ENCODE results near the gene SUCLG2. TPM values are rescaled to one million over a fixed set of nuclear protein-coding genes. Genes with fewer than 3 reads are reported as not detected.

SUCLG2 gene
- total RNA-seq, 1 donor, result 56.8 TPM

- Histone ChIP-seq H3K4me1 (ENCODE audit: insufficient read depth, low read length) (no peaks in the 10 kb centered on the region), H3K4me3 (ENCODE audit: insufficient read depth, low read length) (no peak overlapping the region), H3K36me3 (ENCODE audit: insufficient read depth, low read length) (no peaks in the 10 kb centered on the region), H3K9me3 (ENCODE audit: low read depth, low read length) (no peaks in the 10 kb centered on the region), H3K79me2 (ENCODE audit: insufficient read depth, low read length) (peaks cover 6% of the 10 kb centered on the region), H3K27ac (ENCODE audit: low read depth, low read length) (no peak overlapping the region), H3K27me3 (ENCODE audit: insufficient read depth, low read length) (no peaks in the 10 kb centered on the region), H4K20me1 (ENCODE audit: insufficient read depth, low read length) (peaks cover 7% of the 10 kb centered on the region), H2AFZ (ENCODE audit: low read length) (no peak overlapping the region), H3K4me2 (ENCODE audit: insufficient read depth, low read length) (no peak overlapping the region)
- no peak for DNase-seq (ENCODE audit: insufficient read length, low spot score, missing footprints)
- TF ChIP-seq CTCF (IDR thresholded peaks at IDR 0.05; ENCODE audit: extremely low read depth, low read depth, low read length), result no peak
Observed at GRCh38 chr3:67559029-67559605, 95.3 kb downstream of the SUCLG2 start.

- H3K27me3 ChIP-seq (ENCODE audit: insufficient read depth, low read length), result no peaks in the 10 kb centered on the region
- H3K9me3 ChIP-seq (ENCODE audit: low read depth, low read length), result no peaks in the 10 kb centered on the region
- peaks cover 6% of the 10 kb centered on the region for H3K79me2 ChIP-seq (ENCODE audit: insufficient read depth, low read length)
- H3K27ac ChIP-seq (ENCODE audit: low read depth, low read length), result no peak overlapping the region
- H3K4me1 ChIP-seq (ENCODE audit: insufficient read depth, low read length), result no peaks in the 10 kb centered on the region
- no peak overlapping the region for H3K4me2 ChIP-seq (ENCODE audit: insufficient read depth, low read length)
- H3K4me3 ChIP-seq (ENCODE audit: insufficient read depth, low read length), result no peak overlapping the region
- no peak for TF ChIP-seq CTCF (IDR thresholded peaks at IDR 0.05; ENCODE audit: extremely low read depth, low read depth, low read length)
- no peak for DNase-seq (ENCODE audit: insufficient read length, low spot score, missing footprints)
- peaks cover 7% of the 10 kb centered on the region for H4K20me1 ChIP-seq (ENCODE audit: insufficient read depth, low read length)
- H3K36me3 ChIP-seq (ENCODE audit: insufficient read depth, low read length), result no peaks in the 10 kb centered on the region
- H2AFZ ChIP-seq (ENCODE audit: low read length), result no peak overlapping the region
Observed at GRCh38 chr3:67558426-67558825, 96.0 kb downstream of the SUCLG2 start.

DNA sequence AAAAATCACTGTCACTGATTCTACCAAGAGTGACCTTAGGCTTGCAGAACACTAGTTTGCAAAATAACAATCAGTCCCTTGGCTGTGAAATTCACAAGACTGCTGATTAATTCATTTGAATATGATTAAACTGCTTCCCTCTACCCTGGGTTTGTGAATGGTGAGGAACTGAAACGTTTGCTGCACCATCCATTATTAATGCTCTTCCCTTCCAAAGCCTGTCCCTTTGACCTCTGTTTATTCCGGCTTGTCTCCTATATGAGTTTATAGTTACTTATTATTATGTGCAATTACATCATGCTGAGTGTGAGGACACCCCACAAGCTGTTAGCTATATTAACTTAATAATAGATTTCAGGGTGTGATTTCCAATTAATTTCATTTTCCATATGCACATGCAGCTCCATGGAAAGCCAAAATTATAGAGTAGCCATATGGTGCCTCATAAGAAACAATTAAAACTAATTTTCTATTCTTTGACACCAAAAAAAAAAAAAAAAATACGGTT is 96.5 kb downstream of the SUCLG2 start:
- TF ChIP-seq CTCF (IDR thresholded peaks at IDR 0.05; ENCODE audit: extremely low read depth, low read depth, low read length), result no peak
- H3K4me3 ChIP-seq (ENCODE audit: insufficient read depth, low read length), result no peak overlapping the region
- peaks cover 8% of the 10 kb centered on the region for H3K79me2 ChIP-seq (ENCODE audit: insufficient read depth, low read length)

GRCh38 chr3:67551361-67552016 is 102.9 kb downstream of the SUCLG2 start:
- no peak overlapping the region for H3K27ac ChIP-seq (ENCODE audit: low read depth, low read length)
- H3K4me3 ChIP-seq (ENCODE audit: insufficient read depth, low read length), result no peak overlapping the region
- peaks cover 4% of the 10 kb centered on the region for H3K79me2 ChIP-seq (ENCODE audit: insufficient read depth, low read length)
- H3K27me3 ChIP-seq (ENCODE audit: insufficient read depth, low read length), result no peaks in the 10 kb centered on the region
- no peak overlapping the region for H3K4me2 ChIP-seq (ENCODE audit: insufficient read depth, low read length)
- no peaks in the 10 kb centered on the region for H3K36me3 ChIP-seq (ENCODE audit: insufficient read depth, low read length)
- no peaks in the 10 kb centered on the region for H3K9me3 ChIP-seq (ENCODE audit: low read depth, low read length)
- TF ChIP-seq CTCF (IDR thresholded peaks at IDR 0.05; ENCODE audit: extremely low read depth, low read depth, low read length), result no peak
- H4K20me1 ChIP-seq (ENCODE audit: insufficient read depth, low read length), result peaks cover 19% of the 10 kb centered on the region
- no peaks in the 10 kb centered on the region for H3K4me1 ChIP-seq (ENCODE audit: insufficient read depth, low read length)
- H2AFZ ChIP-seq (ENCODE audit: low read length), result no peak overlapping the region
- no peak for DNase-seq (ENCODE audit: insufficient read length, low spot score, missing footprints)

More for the DNA sequence above, 96.5 kb downstream of the SUCLG2 start:
- peaks cover 4% of the 10 kb centered on the region for H4K20me1 ChIP-seq (ENCODE audit: insufficient read depth, low read length)
- H2AFZ ChIP-seq (ENCODE audit: low read length), result no peak overlapping the region
- DNase-seq (ENCODE audit: insufficient read length, low spot score, missing footprints), result no peak
- H3K4me1 ChIP-seq (ENCODE audit: insufficient read depth, low read length), result no peaks in the 10 kb centered on the region
- H3K36me3 ChIP-seq (ENCODE audit: insufficient read depth, low read length), result no peaks in the 10 kb centered on the region
- no peak overlapping the region for H3K27ac ChIP-seq (ENCODE audit: low read depth, low read length)
- no peaks in the 10 kb centered on the region for H3K27me3 ChIP-seq (ENCODE audit: insufficient read depth, low read length)
- no peak overlapping the region for H3K4me2 ChIP-seq (ENCODE audit: insufficient read depth, low read length)
- H3K9me3 ChIP-seq (ENCODE audit: low read depth, low read length), result no peaks in the 10 kb centered on the region
